Colon (tissue), 2 donors: Measurements from ENCODE around the gene PDE6A.
"Not testable (repeated sequence)": the region's sequence is repeated elsewhere in the genome, so short reads cannot be mapped to it uniquely, and the experiment has no call there.

Experiments used
- FAIRE-seq: peaks from 2 replicates; lab custom pipeline; 2012; peaks lifted over from hg19 to GRCh38; lab: Jason Lieb, UNC
- donor health status: control.
- donor health status: control.

PDE6A gene

DNA sequence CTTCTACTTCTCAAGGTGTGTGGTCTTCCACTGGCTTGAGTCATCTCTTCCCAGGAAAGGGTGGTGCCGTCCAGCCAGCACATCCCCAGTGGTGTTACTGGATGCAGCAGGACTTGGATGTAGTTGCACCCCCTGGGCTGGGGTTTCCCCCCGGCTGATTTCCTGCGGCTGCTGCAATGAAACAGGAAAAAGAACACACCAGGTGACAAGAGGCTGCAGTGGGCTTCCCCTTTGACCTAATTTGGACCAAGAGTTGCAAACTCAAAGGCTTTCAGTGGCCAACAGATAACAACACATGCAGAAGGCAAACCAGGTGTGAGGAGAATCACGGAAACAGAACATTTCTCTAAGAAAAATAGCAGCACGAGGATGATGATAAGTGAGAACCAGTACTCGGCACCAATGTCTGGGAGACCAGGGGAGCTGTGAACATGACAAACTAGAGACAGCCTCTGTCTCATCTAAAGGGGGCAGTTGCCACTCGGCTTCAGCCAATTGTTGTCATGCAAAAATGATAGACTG is 83.7 kb downstream of the PDE6A start:
- FAIRE-seq: no peak

DNA sequence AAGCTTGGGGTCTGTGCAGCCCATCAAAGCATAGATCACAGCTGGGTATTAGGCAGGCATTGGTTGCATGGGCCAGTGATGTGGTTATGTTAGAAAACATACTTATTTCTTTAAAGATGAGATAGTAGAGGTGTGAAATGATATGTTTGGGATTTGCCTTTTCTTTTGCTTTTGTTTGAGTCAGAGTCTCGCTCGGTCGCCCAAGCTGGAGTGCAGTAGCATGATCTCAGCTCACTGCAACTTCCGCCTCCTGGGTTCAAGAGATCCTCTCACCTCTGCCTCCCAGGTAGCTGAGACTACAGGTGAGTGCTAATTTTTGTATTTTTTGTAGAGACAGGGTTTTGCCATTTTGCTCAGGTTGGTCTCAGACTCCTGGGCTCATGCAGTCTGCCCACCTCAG is 84.8 kb downstream of the PDE6A start:
- no peak for FAIRE-seq

DNA sequence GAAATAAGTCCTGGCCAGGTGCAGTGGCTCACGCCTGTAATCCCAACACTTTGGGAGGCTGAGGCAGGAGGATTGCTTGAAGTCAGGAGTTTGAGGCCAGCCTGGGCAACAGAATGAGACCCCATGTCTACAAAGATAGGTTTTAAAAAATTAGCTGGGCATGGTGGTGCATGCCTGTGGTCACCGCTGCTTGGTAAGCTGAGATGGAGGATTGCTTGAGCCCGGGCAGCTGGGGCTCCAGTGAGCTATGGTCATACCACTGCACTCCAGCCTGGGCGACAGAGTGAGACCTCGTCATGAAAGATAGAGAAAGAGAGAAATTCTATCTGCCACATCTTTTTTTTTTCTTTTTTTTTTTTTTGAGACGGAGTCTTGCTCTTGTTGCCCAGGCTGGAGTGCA is 86.1 kb downstream of the PDE6A start:
- not testable (repeated sequence) for FAIRE-seq

DNA sequence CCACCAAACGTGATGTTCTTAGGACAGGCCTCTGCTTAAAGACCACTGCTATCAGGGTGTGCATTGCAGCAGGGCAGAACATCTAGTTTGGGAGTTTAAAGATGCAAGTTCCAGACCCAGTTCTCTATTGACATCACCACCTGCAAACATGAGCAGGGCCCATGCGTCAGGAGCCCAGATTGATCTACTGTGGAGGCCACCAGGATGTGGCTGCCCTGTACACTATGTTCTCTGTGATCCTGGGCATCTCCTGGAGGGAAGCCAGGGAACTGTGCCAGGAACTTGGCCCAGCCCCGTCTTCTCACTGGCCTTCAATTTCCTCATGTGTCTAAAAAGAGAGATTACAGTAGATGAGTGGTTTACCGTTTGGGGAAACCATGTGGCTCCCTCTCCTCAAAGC is 87.1 kb downstream of the PDE6A start:
- FAIRE-seq: no peak

DNA sequence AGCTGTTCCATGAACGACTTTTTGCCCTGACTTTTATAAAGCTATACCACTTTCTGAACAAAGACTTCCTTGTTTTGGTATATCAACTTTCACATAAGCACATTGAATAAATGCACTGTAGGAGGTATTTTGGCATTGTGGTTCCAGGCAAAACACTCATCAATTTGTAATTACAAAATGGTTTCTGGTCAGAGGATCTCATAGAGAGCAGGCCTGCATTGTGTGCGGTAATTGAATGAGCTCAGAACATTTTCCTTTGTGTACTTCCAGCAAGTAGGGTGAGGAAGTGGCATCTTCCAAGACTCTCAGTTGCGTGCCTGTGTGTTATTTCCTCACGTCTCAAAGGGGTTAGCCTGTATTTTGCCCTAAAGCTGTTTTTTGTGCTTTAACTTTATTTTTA is 89.2 kb downstream of the PDE6A start:
- no peak for FAIRE-seq

DNA sequence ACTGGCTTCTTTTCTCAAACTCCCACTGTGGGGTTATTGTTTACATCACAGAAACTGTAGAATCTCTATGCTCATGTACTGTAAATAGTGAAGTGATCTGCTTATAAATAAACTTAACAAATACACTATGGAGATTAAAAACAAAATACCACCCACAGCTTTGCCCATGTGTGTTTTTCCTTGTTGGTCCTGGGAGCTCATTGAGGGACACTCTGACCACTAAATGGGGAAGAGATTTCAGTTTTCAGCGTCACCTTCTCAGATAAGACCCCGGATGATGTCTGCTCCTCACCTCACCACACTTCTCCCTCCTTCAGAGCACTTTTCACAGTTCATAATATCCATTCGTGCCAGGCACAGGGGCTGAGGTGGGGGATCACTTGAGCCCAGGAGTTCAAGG is 89.7 kb downstream of the PDE6A start:
- no peak for FAIRE-seq

DNA sequence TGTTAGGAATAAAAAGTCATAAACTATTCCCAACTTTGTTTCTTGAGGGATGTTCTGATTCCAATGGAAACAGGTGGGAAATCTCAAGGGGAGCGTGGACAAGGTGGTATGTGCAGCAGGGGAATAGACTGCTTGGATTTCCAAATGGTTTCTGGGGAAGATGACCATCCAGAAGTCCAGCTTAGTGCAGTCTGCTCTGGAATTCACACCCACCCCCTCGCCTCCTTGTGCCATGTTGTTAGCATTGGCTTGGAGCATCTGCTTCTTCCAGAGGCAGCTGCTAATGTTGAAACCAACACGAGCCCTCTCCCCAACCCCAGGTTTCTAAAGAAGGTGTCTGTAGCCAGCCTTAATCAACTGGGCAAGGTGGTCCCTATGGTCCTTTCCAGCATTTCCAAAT is 90.9 kb downstream of the PDE6A start:
- FAIRE-seq: no peak

DNA sequence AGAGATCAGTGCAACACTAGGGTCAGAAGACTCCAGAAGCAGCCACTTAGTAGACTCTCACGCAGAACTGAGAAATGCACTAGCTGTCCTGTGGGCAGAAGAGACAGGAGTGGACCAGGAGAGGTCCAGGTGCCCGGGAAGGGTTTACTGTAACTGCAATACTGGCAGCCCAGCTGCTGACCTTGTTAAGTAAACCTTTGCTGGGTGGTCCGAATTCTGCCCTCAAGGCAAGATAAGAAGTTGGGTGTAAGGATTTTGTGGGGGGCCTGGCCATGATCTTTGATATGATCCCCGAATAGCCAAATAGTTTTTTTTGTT is 91.3 kb downstream of the PDE6A start:
- FAIRE-seq: no peak

DNA sequence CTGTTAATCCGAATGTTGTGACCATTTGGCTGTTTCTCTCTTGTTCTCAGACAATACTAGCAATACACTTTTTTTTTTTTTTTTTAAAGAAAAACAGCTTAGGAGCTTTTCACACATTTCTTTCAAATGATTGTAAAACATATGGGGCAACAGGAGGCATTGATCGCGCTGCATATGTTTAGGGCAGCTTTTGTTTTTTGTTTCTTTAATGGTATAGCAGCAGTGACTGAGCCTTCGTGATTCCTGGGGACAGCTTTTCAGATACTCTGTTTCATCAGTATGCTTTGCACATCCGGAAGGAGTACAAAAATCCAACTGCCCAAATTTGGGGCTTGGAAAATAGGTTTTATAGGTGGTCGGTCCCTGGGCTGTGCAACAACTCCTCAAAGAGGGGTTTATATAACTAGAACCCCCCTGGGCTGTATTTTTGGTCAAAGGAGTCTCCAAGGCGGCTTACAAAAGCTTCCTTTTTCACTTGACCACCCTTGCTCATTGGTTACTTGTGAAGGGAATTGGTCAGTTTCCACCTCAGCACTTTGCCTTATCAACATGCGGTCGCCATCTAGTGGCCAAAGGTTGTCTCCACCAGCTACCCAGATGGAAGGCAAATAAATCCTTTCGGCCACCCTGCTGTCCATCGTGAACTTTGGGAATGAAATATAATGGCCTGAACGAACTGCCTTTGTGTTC is 91.8 kb downstream of the PDE6A start:
- no peak for FAIRE-seq

DNA sequence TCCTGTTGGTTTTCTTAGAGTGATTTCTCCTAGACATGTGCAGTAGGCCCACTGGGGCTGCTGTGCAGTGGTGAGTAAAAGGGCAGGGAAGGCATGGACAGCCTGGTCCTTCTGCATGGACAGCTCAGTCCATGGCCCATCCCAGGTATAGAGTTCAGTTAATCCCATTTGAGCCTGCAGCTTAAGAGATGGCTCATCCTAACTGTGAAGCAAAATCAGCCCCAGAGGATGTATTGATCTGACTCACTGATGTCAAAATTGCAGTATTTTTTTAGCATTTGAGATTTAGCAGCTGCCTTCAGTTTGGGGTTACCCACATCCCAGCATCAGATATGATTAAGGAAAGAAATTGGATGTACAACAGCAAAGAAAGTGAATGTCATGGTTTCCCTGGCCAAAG is 93.4 kb downstream of the PDE6A start:
- FAIRE-seq: no peak

DNA sequence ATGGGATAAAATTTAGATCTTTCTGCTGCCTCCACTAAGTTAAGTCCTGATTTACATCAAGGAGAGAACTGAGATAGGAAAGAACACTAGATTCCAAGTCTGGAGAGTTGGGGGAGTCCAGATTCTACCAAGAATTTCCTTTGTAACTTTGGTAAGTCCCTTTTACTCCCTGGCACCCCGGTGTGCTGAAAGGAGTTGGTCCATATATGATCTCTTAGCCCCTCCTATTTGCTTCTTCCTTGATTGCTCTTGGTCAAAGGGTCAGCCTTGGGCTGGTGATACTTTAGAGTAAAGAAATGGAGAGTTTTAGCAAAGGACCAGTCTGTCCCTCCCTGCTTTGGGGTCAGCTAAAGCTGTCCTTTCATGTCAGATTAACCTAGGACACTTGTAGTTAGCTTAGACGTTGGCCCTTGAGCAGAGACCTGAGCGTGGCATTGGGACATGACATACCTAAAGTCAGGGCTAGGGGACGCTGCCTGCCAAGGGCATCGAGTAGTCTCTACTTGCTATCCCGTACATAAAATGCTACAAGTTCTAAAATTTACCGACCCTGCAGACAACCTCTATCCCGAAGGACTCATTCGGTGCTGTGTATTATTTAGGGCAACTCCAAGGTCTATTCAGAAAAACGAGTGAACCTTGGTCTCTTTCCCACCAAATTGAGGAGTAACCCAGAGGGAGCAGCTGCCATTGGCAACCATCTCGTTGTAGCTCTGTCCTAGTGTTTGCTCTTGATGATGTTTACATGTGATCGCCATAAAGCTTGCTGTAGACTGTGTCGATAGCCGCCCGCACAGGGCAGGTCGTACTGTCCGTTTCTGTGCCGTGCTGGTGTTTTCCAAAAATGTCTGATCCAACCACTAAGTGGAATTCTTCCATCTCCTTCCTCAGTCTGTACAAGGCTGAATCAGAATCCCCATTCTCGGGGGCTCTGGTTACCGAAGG is 94.4 kb downstream of the PDE6A start:
- no peak for FAIRE-seq

DNA sequence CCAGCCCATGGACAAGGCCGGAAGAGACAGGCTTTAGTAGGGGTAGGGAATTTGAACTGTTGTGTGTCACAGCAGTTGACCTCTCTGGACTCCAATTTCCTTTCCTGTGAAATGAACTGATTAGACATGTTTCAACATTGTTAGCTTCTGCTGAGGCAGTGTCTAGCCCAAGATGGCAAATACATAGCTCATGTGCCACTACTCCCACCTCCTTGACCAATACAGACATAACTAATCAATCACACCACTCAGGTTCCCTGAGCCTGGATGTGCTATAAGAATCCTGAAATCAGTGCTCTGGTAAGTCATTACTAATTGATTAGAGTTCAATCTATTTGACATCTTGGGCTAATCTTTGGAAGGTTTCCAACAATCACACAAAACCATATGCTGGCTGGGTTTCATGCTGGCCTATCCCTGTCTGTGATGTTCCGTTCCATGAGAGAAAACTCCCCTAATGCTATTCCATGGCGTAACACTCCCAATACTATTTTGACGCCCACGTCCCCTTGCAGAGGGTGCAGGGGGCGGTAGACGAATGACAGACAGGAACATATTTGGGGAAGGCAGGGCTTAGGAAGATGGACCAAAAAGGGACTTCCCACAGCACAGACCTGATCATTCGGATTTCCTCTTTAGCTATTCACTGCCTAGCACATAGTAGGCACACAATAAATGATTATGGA is 95.2 kb downstream of the PDE6A start:
- FAIRE-seq: no peak

DNA sequence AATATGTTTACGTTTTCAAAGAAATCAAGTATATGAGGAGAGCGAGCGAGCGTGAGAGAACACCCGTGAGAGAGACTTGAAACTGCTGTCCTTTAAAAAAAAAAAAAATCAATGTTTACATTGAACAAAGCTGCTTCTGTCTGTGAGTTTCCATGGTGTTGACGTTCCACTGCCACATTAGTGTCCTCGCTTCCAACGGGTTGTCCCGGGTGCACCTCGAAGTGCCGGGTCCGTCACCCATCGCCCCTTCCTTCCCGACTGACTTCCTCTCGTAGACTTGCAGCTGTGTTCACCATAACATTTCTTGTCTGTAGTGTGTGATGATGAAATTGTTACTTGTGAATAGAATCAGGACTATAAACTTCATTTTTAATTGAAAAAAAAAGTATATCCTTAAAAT is 97.0 kb downstream of the PDE6A start:
- no peak for FAIRE-seq

DNA sequence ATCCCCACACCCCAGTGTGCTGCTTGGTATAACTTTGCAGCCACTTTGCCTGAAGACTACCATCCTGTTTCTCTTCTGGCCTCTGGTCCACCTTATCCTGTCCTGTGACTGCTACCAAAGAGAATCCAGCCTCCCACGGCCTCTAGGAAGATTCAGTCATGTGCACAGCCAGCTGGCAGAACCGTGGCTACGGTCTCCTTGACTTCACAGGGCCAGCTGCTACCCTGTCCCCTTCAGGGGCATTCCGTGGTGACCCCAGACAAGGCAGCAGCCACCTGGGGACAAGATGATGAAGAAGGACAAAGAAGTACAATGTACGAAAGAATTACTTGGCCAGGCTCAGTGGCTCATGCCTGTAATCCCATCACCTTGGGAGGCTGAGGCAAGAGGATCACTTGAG is 98.6 kb downstream of the PDE6A start:
- no peak for FAIRE-seq

DNA sequence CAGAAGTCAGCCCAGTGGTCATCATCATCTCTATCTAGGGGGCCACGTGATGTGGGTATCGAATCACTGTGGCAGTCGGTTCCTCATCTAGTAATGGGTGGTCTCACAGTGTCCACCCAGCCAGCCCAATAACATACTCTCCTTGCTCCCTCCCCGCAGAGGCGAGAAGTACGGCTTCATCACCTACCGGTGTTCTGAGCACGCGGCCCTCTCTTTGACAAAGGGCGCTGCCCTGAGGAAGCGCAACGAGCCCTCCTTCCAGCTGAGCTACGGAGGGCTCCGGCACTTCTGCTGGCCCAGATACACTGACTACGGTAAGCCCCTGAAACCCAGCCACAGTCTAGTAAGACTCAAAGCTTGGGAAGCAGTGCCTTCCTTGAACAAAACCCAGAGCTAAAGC is 99.0 kb downstream of the PDE6A start:
- no peak for FAIRE-seq

DNA sequence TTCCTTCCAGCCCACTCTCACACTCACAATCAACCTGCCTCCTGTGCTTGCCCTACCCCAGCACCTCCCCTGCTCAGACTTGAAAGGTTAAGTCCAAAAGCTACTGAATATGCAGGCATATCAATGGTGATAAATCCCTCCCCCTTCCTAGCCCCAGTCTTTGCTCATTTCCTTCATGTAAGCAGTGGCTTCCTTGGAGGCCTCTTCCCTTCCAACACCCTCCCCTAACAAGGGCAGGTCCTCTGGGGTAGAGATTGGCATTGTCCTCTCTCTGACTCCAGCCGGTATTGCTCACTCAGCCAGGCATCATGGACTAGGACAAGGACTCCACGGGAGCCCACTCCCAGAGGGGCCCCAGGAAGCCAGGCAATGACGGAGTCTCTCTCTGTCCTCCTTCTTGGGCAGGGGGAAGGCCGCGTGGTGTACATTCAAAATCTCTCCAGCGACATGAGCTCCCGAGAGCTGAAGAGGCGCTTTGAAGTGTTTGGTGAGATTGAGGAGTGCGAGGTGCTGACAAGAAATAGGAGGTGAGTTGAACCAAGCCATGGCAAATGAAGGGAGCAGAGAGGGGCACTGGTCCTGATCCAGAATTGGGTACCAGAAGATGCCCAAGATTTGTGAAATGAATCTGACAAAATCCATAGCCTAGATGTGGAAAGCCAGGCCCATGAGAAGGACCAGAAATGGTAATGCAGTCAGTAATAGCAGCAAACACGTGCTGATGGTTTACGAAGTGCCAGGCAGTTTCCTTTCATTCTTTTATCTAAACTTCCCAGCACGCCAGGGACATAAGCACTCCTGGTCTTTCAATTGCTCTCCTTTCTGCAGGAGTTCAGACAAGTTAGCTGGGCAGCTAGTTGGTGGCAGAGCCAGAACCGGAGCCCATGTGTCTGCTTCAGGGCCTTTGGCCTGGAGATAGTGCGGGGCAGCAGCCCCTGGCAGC is 102.5 kb downstream of the PDE6A start:
- FAIRE-seq: no peak

DNA sequence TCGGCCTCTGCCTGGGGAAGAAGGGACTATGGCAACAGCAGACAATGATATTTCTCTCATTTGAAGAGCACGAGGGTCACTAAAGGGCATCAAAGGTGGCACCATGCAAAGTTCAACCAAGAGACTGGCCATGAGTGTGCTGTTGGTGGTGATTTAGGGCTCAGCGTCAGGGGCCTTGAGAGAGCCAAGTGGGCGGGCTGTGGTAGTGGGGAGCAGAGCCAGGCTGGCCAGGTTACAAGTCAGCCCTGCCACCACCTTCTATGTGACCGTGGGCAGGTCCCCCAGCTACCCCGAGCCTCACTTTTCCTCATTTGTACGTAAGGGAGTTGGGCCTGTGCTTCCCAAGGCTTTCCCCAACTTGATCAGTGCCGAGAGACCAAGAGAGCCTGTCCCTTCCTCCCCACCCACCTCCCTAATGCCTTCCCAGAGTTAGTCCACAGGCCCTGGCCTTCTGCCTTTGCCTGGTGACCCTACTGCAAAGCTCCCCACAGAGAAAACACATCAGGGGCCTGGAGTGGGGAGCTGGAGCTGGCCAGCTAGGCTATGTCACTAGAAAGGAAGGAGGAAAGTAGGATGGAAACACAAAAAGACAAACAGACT is 104.3 kb downstream of the PDE6A start:
- FAIRE-seq: no peak

DNA sequence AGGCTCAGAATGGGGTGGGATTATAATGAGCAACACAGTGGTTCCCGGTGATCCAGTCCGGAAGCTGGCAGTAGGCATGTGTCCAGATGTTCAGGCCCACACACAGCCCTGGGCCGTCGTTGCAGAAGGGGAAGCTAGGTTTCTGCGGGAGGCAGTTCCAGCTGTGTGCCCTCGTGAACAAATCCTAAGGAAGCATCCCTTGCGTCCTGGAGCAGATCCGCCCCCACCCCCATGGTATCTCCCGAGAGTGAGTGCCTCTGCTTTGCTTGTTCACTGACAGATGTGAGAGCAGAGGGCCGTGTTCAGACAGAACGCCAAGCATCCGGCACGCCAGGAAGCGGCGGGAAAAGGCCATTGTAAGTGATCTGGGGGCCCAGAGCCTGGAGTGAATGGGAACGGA is 104.8 kb downstream of the PDE6A start:
- no peak for FAIRE-seq

DNA sequence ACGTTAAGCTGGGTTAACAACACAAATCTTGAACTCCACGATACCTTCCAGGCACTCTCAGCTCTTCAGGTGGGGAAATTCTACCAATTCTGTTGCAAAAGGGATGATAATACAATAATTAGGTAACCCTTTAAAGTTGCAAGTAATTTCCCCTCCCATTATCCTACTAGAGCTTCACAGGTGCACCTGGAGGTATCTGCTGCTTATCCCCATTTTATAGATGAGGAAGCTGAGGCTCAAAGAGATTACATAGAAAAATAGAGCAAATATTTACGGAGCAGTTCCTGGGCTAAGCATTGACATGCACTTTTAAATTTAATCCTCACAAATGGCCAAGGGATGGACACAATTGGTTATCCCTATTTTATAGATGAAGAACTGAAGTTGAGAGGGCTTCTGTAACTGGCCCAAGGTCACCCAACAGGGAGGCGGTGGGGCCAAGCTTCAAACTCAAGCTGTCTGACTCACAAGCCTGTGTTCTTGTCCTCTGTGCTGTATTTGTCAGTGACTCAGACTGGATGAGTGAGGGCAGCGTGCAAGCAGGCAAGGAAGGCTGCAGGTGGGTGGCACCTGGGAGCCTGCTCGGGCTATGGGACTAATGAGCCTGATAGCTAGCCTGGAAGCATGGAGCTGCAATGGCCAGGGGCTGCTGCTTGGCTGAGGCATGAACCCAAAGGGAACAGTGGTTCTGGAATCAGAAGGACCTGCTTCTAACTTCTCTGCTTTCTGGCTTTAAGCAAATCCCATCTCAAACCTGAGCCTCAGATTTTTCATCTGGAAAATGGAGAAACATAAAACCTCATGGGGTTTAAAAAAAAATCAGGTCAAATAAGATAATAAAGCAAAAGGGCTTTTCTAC is 105.5 kb downstream of the PDE6A start:
- no peak for FAIRE-seq

DNA sequence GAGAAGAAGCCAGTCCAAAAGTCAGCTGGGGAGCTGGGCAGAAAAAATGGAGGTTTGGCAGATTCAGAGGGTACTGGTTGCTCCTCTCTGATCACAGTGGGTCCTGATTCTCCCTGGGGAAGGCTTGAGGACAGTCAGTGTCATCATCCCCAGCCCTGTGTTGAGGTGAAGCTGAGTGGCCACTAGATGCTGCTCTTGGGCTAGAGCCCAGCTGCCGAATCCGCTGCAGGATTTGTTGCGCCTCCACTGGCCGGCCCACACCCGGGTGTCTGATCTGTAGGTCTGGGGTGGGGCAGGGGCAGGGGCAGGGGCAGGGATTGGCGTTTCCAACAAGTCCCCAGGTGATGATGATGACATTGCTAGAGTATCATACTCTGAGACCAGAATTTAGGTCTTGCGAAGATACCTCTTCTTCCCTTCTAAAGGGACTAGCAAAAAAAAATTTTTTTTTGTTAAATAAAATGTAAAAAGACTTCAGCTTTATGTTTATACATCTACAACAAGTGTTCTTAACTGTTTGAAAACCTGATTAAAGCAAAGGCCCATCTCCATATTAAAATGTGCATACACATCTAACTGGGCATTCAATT is 106.8 kb downstream of the PDE6A start:
- no peak for FAIRE-seq
